ENCODE data around the gene TCAIM.

The TCAIM gene

DNA sequence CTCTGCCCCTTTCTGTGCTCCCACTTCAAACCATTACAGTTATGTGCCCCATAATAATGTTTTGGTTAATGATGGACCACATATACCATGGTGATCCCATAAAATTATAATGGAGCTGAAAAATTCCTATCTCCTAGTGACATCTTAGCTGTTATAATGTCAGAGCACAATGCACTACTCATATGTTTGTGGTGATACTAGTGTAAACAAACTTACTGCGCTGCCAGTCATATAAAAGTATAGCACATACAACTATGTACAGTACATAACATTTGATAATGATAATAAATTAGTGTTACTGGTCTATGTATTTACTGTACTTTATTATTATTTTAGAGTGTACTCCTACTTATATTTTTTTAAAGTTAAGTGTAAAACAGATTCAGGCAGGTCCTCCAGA lies 45.6 kb upstream of the TCAIM start:
- Histone ChIP-seq H3K4me1 (ENCODE audit: control insufficient read depth, insufficient read depth, low read length) (no peaks in the 10 kb centered on the region), H3K27ac (ENCODE audit: extremely low read depth, low read depth, low read length) (no peak overlapping the region), H3K4me3 (ENCODE audit: low read depth, low read length) (no peak overlapping the region), H3K9me3 (ENCODE audit: control insufficient read depth, insufficient read depth, low read depth, low read length) (no peaks in the 10 kb centered on the region), H3K36me3 (ENCODE audit: control insufficient read depth in 2 of 2, insufficient read depth in 1 of 2, low read length in 2 of 2) (no peaks in the 10 kb centered on the region)
- TF ChIP-seq ZNF302 (tag by site-specific recombination; IDR thresholded peaks at IDR 0.05; ENCODE audit: low read depth), result no peak
- no peak for TF ChIP-seq RBAK (tag by site-specific recombination; IDR thresholded peaks at IDR 0.05)
- TF ChIP-seq, protein P1, sequence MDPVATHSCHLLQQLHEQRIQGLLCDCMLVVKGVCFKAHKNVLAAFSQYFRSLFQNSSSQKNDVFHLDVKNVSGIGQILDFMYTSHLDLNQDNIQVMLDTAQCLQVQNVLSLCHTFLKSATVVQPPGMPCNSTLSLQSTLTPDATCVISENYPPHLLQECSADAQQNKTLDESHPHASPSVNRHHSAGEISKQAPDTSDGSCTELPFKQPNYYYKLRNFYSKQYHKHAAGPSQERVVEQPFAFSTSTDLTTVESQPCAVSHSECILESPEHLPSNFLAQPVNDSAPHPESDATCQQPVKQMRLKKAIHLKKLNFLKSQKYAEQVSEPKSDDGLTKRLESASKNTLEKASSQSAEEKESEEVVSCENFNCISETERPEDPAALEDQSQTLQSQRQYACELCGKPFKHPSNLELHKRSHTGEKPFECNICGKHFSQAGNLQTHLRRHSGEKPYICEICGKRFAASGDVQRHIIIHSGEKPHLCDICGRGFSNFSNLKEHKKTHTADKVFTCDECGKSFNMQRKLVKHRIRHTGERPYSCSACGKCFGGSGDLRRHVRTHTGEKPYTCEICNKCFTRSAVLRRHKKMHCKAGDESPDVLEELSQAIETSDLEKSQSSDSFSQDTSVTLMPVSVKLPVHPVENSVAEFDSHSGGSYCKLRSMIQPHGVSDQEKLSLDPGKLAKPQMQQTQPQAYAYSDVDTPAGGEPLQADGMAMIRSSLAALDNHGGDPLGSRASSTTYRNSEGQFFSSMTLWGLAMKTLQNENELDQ (tag by site-specific recombination; IDR thresholded peaks at IDR 0.05; ENCODE audit: low read depth), result no peak
- no peak for TF ChIP-seq ZNF248 (tag by site-specific recombination; IDR thresholded peaks at IDR 0.05)
- no peak for TF ChIP-seq ZFP3 (tag by site-specific recombination; IDR thresholded peaks at IDR 0.05; ENCODE audit: low read depth)
- TF ChIP-seq PRDM1 (tag by site-specific recombination; IDR thresholded peaks at IDR 0.05), result no peak
- TF ChIP-seq ZNF529 (tag by site-specific recombination; IDR thresholded peaks at IDR 0.05; ENCODE audit: insufficient replicate concordance), result no peak
- no peak for TF ChIP-seq MYNN (tag by site-specific recombination; IDR thresholded peaks at IDR 0.05; ENCODE audit: borderline replicate concordance)
- no peak for TF ChIP-seq ZNF112 (tag by site-specific recombination; IDR thresholded peaks at IDR 0.05)
- no peak for TF ChIP-seq ZSCAN30 (tag by site-specific recombination; IDR thresholded peaks at IDR 0.05)
- no peak for TF ChIP-seq ZNF223 (tag by site-specific recombination; IDR thresholded peaks at IDR 0.05)
- TF ChIP-seq, protein P2, sequence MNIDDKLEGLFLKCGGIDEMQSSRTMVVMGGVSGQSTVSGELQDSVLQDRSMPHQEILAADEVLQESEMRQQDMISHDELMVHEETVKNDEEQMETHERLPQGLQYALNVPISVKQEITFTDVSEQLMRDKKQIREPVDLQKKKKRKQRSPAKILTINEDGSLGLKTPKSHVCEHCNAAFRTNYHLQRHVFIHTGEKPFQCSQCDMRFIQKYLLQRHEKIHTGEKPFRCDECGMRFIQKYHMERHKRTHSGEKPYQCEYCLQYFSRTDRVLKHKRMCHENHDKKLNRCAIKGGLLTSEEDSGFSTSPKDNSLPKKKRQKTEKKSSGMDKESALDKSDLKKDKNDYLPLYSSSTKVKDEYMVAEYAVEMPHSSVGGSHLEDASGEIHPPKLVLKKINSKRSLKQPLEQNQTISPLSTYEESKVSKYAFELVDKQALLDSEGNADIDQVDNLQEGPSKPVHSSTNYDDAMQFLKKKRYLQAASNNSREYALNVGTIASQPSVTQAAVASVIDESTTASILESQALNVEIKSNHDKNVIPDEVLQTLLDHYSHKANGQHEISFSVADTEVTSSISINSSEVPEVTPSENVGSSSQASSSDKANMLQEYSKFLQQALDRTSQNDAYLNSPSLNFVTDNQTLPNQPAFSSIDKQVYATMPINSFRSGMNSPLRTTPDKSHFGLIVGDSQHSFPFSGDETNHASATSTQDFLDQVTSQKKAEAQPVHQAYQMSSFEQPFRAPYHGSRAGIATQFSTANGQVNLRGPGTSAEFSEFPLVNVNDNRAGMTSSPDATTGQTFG (tag by site-specific recombination; IDR thresholded peaks at IDR 0.05; ENCODE audit: borderline replicate concordance), result no peak
- TF ChIP-seq ZNF76 (tag by site-specific recombination; IDR thresholded peaks at IDR 0.05; ENCODE audit: borderline replicate concordance, low read depth), result no peak
- TF ChIP-seq ZNF670 (tag by site-specific recombination; IDR thresholded peaks at IDR 0.05; ENCODE audit: low read depth), result no peak
- ChIA-PET CTCF (interaction anchor here (0.7 kb wide), 1 partner anchor 20 kb away, joined by 3 read pairs; no protein-coding TSS in a partner anchor), POLR2A (no interaction called here)

DNA sequence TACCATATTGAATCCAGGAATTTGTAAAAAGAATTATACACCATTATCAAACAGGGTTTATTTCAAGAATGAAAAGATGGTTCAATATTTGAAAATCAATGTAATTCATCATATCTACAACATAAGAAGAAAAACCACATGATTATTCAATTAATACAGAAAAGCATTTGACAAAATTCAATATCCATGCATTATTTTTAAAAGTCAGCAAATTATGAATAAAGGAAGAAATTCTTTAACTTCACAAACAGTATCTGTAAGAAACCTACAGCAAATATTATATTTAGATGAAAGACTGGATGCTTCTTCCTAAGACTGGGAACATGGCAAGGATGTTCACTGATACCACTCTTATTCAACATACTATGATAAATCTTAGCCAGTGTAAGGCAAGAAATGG lies 41.3 kb upstream of the TCAIM start:
- H3K4me3 ChIP-seq (ENCODE audit: low read depth, low read length), result no peak overlapping the region
- no peaks in the 10 kb centered on the region for H3K36me3 ChIP-seq (ENCODE audit: control insufficient read depth in 2 of 2, insufficient read depth in 1 of 2, low read length in 2 of 2)
- H3K27ac ChIP-seq (ENCODE audit: extremely low read depth, low read depth, low read length), result no peak overlapping the region
- no peaks in the 10 kb centered on the region for H3K4me1 ChIP-seq (ENCODE audit: control insufficient read depth, insufficient read depth, low read length)
- CTCF ChIA-PET, result no interaction called here
- POLR2A ChIA-PET, result no interaction called here
- H3K9me3 ChIP-seq (ENCODE audit: control insufficient read depth, insufficient read depth, low read depth, low read length), result no peaks in the 10 kb centered on the region
- TF ChIP-seq ZNF830 (tag by site-specific recombination; IDR thresholded peaks at IDR 0.05; ENCODE audit: low read depth) (no peak), ZNF175 (tag by site-specific recombination; IDR thresholded peaks at IDR 0.05) (no peak), ZNF433 (tag by site-specific recombination; IDR thresholded peaks at IDR 0.05; ENCODE audit: low read depth) (no peak), ZNF211 (tag by site-specific recombination; IDR thresholded peaks at IDR 0.05; ENCODE audit: low read depth) (no peak), SCRT1 (tag by site-specific recombination; IDR thresholded peaks at IDR 0.05; ENCODE audit: borderline replicate concordance) (no peak), BCL11B (tag by site-specific recombination; IDR thresholded peaks at IDR 0.05; ENCODE audit: low read depth) (no peak), ZNF24 (tag by site-specific recombination; IDR thresholded peaks at IDR 0.05) (no peak)
- TF ChIP-seq, protein P3, sequence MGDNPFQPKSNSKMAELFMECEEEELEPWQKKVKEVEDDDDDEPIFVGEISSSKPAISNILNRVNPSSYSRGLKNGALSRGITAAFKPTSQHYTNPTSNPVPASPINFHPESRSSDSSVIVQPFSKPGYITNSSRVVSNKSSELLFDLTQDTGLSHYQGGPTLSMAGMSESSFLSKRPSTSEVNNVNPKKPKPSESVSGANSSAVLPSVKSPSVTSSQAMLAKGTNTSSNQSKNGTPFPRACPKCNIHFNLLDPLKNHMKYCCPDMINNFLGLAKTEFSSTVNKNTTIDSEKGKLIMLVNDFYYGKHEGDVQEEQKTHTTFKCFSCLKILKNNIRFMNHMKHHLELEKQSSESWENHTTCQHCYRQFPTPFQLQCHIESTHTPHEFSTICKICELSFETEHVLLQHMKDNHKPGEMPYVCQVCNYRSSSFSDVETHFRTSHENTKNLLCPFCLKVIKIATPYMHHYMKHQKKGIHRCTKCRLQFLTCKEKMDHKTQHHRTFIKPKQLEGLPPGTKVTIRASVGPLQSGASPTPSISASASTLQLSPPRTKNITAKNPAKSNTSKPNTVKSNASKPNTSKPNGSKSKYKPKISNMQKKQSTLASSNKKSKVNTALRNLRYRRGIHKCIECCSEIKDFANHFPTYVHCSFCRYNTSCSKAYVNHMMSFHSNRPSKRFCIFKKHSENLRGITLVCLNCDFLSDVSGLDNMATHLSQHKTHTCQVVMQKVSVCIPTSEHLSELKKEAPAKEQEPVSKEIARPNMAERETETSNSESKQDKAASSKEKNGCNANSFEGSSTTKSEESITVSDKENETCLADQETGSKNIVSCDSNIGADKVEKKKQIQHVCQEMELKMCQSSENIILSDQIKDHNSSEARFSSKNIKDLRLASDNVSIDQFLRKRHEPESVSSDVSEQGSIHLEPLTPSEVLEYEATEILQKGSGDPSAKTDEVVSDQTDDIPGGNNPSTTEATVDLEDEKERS (tag by site-specific recombination; IDR thresholded peaks at IDR 0.05), result no peak
- TF ChIP-seq, protein P4, sequence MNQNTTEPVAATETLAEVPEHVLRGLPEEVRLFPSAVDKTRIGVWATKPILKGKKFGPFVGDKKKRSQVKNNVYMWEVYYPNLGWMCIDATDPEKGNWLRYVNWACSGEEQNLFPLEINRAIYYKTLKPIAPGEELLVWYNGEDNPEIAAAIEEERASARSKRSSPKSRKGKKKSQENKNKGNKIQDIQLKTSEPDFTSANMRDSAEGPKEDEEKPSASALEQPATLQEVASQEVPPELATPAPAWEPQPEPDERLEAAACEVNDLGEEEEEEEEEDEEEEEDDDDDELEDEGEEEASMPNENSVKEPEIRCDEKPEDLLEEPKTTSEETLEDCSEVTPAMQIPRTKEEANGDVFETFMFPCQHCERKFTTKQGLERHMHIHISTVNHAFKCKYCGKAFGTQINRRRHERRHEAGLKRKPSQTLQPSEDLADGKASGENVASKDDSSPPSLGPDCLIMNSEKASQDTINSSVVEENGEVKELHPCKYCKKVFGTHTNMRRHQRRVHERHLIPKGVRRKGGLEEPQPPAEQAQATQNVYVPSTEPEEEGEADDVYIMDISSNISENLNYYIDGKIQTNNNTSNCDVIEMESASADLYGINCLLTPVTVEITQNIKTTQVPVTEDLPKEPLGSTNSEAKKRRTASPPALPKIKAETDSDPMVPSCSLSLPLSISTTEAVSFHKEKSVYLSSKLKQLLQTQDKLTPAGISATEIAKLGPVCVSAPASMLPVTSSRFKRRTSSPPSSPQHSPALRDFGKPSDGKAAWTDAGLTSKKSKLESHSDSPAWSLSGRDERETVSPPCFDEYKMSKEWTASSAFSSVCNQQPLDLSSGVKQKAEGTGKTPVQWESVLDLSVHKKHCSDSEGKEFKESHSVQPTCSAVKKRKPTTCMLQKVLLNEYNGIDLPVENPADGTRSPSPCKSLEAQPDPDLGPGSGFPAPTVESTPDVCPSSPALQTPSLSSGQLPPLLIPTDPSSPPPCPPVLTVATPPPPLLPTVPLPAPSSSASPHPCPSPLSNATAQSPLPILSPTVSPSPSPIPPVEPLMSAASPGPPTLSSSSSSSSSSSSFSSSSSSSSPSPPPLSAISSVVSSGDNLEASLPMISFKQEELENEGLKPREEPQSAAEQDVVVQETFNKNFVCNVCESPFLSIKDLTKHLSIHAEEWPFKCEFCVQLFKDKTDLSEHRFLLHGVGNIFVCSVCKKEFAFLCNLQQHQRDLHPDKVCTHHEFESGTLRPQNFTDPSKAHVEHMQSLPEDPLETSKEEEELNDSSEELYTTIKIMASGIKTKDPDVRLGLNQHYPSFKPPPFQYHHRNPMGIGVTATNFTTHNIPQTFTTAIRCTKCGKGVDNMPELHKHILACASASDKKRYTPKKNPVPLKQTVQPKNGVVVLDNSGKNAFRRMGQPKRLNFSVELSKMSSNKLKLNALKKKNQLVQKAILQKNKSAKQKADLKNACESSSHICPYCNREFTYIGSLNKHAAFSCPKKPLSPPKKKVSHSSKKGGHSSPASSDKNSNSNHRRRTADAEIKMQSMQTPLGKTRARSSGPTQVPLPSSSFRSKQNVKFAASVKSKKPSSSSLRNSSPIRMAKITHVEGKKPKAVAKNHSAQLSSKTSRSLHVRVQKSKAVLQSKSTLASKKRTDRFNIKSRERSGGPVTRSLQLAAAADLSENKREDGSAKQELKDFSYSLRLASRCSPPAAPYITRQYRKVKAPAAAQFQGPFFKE (tag by site-specific recombination; IDR thresholded peaks at IDR 0.05; ENCODE audit: borderline replicate concordance), result no peak

Measured in HEK293 (cell line).